ENCODE data around the gene LCE1B. TPM values are rescaled to one million over a fixed set of nuclear protein-coding genes. Genes with fewer than 3 reads are reported as not detected.

The LCE1B gene
- total RNA-seq, 1 donor from 2014 or later: not detected

- H3K9me3 Mint-ChIP-seq (ENCODE audit: low read depth): peaks cover 65% of the 10 kb centered on the region
- no peak overlapping the region for H3K27ac Mint-ChIP-seq
- TF ChIP-seq, protein P1, sequence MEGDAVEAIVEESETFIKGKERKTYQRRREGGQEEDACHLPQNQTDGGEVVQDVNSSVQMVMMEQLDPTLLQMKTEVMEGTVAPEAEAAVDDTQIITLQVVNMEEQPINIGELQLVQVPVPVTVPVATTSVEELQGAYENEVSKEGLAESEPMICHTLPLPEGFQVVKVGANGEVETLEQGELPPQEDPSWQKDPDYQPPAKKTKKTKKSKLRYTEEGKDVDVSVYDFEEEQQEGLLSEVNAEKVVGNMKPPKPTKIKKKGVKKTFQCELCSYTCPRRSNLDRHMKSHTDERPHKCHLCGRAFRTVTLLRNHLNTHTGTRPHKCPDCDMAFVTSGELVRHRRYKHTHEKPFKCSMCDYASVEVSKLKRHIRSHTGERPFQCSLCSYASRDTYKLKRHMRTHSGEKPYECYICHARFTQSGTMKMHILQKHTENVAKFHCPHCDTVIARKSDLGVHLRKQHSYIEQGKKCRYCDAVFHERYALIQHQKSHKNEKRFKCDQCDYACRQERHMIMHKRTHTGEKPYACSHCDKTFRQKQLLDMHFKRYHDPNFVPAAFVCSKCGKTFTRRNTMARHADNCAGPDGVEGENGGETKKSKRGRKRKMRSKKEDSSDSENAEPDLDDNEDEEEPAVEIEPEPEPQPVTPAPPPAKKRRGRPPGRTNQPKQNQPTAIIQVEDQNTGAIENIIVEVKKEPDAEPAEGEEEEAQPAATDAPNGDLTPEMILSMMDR (IDR thresholded peaks at IDR 0.05; ENCODE audit: unreplicated experiment): no peak
These were observed 10.4 kb upstream of the LCE1B start for GRCh38 chr1:152801333-152801732.

GRCh38 chr1:152806576-152806975 lies 5.2 kb upstream of the LCE1B start, which contains the start of gene LCE1C:
TSS of gene LCE1C (minus strand) at chr1:152806651. CDS start at chr1:152805478, 1,173 bp downstream.
- H3K4me1 Mint-ChIP-seq (ENCODE audit: low read depth): no peaks in the 10 kb centered on the region
- no peak within 1 kb of the TSS for H3K4me3 Mint-ChIP-seq (ENCODE audit: low read depth)
- no peak for DNase-seq (ENCODE audit: low spot score, unreplicated experiment)
- H3K27me3 Mint-ChIP-seq: no peaks in the 10 kb centered on the region
- H3K36me3 Mint-ChIP-seq (ENCODE audit: insufficient read depth): no peaks in the 10 kb centered on the region
- H3K9me3 Mint-ChIP-seq (ENCODE audit: low read depth): peaks cover 56% of the 10 kb centered on the region
- H3K27ac Mint-ChIP-seq: no peak within 1 kb of the TSS
- TF ChIP-seq, protein P1 (IDR thresholded peaks at IDR 0.05; ENCODE audit: unreplicated experiment): no peak

More at GRCh38 chr1:152801333-152801732, 10.4 kb upstream of the LCE1B start:
- Mint-ChIP-seq H3K4me3 (ENCODE audit: low read depth) (no peak overlapping the region), H3K27me3 (no peaks in the 10 kb centered on the region), H3K36me3 (ENCODE audit: insufficient read depth) (peaks cover 3% of the 10 kb centered on the region), H3K4me1 (ENCODE audit: low read depth) (no peaks in the 10 kb centered on the region)
- no peak for DNase-seq (ENCODE audit: low spot score, unreplicated experiment)

- TF ChIP-seq, protein P1 (IDR thresholded peaks at IDR 0.05; ENCODE audit: unreplicated experiment): no peak
- Mint-ChIP-seq H3K27ac (no peak overlapping the region), H3K27me3 (no peaks in the 10 kb centered on the region), H3K36me3 (ENCODE audit: insufficient read depth) (peaks cover 1% of the 10 kb centered on the region), H3K9me3 (ENCODE audit: low read depth) (peaks cover 46% of the 10 kb centered on the region), H3K4me3 (ENCODE audit: low read depth) (no peak overlapping the region), H3K4me1 (ENCODE audit: low read depth) (no peaks in the 10 kb centered on the region)
- DNase-seq (ENCODE audit: low spot score, unreplicated experiment): no peak
These were observed 721 bp upstream of the LCE1B start for GRCh38 chr1:152811050-152811449.

GRCh38 chr1:152817309-152817708 lies 5.5 kb downstream of the LCE1B start:
- H3K9me3 Mint-ChIP-seq (ENCODE audit: low read depth): peaks cover 49% of the 10 kb centered on the region
- no peaks in the 10 kb centered on the region for H3K4me1 Mint-ChIP-seq (ENCODE audit: low read depth)
- DNase-seq (ENCODE audit: low spot score, unreplicated experiment): no peak
- H3K36me3 Mint-ChIP-seq (ENCODE audit: insufficient read depth): peaks cover 1% of the 10 kb centered on the region
- no peak overlapping the region for H3K4me3 Mint-ChIP-seq (ENCODE audit: low read depth)
- TF ChIP-seq, protein P1 (IDR thresholded peaks at IDR 0.05; ENCODE audit: unreplicated experiment): no peak
- H3K27me3 Mint-ChIP-seq: no peaks in the 10 kb centered on the region
- H3K27ac Mint-ChIP-seq: no peak overlapping the region

DNA sequence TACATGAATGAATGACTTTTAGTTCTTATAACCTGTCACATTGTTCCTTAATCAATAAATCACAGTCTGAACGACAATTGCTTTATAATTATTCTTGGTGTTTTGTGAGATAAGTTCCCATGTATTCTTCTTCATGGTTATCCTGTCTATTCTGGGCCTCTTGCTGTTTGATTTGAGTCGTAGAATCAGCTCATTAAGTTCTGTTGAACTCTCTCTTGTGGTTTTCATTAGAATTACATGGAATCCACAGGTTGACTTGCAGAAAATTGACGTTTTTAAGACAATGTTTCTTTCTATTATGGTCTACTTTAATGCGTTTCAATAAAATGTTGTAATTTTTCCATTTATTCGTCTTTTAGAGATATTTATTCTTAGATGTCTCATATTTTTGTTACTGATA lies 11.5 kb downstream of the LCE1B start:
- peaks cover 48% of the 10 kb centered on the region for H3K9me3 Mint-ChIP-seq (ENCODE audit: low read depth)
- no peaks in the 10 kb centered on the region for H3K27me3 Mint-ChIP-seq
- no peak for DNase-seq (ENCODE audit: low spot score, unreplicated experiment)
- no peaks in the 10 kb centered on the region for H3K4me1 Mint-ChIP-seq (ENCODE audit: low read depth)
- H3K4me3 Mint-ChIP-seq (ENCODE audit: low read depth): no peak overlapping the region
- H3K36me3 Mint-ChIP-seq (ENCODE audit: insufficient read depth): no peaks in the 10 kb centered on the region
- H3K27ac Mint-ChIP-seq: no peak overlapping the region
- TF ChIP-seq, protein P1 (IDR thresholded peaks at IDR 0.05; ENCODE audit: unreplicated experiment): no peak

All from progenitor cell of endocrine pancreas (in vitro differentiated cells).